Stimulated activated CD4-positive, alpha-beta T cell treated with anti-CD3 and anti-CD28 coated beads, Interleukin-4, amount 100 ng/mL, for 24 hours (primary cell): ENCODE measurements around the gene ASIC4.

Source experiments
- DNase-seq: peaks from one replicate; pipeline ENCODE4 v3.0.0-alpha.2; 2020

The ASIC4 gene

DNA sequence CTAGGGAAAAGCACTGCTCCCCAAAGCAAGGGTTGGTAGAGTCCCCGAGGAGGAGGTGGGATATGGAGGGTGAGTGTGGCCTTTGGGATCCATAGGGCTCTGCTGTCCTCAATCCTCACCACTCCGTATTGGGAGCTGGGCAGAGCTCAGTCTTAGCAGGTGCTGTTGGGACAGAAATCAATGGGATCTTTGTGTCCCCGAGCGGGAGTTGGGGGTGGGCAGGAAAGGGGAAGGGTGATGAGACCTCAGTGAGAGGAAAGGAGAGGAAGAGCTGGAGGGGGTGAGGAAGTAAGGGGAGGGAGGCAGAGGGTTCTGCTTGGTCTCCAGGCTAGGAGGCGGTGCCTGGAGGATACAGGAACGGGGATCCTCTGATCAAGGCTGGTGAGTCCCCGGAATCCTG lies 2.6 kb downstream of the ASIC4 start:
- no peak for DNase-seq

DNA sequence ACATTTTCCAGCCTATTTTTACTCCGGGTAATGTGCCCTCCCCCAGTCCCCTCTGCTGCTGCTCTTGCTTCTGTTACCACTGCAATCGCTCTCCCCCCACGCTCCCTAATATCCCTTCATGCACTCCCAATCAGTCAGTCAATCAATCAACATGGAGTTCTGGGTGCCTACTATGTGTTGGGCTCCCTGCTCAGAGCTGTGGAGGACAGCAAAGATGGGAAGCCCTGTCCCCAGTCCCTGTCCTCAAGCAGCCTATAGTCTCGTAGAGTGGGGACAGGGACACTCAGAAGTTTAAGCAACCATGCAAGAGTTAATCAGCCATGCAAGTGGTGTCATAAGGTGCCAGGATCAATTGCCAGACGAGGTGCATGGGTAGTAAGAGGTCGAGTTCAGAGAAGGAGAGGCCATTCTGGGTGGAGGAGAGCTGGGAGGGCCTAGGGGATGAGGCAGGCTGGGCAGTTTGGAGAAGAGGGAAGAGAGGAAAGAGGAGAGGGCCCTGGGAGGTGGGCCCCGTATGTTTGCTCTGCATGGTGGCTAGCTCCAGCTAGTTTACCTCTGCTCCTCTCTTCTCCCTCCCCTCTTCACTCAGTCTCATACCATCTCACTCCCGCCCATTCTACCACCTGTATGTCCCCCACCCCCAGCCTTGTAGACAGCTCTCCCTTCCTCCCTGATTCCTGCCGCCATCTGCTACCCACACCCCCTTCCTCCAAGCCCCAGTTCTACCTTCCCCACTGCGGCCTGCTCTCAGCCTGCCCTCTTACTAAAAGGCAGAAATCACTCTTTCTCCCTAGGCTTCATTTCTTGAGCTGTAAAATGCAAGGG lies 3.9 kb downstream of the ASIC4 start:
- DNase-seq: no peak

DNA sequence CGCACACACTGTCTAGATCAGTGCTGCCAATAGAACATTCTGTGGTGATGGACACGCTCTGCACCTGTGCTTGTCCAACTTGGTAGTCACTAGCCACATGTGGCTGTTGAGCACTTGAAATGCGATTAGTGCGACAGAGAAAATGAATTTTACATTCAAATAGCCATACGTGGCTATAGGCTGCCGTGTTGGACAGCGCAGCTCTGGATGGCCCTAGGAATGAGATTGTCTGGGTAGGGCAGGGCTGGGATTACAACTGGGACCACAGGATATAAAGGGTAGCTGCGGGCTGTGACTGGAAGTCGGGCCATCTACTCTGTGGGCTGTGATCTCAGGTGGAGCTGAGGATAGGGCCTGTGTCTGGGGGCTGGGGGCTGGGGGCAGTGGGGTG lies 5.2 kb downstream of the ASIC4 start:
- no peak for DNase-seq

- DNase-seq: no peak
Observed at GRCh38 chr2:219520079-219520478, 5.8 kb downstream of the ASIC4 start.

DNA sequence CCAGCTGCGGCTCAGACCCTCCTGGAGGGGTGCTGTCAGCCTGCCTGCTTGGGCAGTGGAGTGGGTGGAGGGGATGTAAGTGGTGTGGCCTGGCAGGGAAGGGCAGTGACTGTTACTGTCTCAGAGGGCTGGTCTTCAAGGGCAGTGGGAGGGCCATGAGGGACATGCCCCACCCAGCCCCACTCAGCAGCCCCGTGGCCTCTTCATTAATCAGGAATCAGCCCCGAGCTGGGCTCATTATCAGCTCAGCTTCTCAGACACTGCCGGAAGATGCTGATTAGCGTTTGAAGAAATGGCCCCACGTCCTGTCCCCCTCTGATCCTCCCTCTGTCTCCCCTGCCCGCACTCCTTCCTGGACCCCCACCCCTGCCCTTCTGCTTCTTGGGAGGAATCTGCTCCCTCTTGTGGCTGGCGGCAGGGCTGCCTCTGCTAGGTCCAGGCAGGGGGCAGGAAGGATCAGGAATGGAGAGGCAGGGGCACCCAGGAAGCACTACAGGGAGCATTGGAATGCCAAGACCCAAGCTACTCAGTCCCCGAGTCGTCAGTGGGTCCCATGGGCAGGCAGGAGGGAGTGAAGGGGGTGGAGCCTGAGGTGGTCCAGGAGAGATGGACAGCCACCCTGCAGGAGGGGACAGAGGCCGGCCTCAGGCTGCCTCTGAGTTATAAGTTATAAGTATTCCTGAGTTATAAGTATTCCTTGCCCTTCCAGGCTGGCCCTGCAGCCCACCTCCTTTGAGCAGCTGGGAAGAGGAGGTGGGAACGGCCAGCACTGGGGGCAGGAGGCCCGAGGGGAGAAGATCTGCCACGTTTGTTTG lies 7.0 kb downstream of the ASIC4 start:
- DNase-seq: no peak

GRCh38 chr2:219522111-219523030 lies 8.1 kb downstream of the ASIC4 start:
- no peak for DNase-seq

- no peak for DNase-seq
Observed at GRCh38 chr2:219523031-219523671, 8.9 kb downstream of the ASIC4 start.

- no peak for DNase-seq
Observed at GRCh38 chr2:219524817-219525216, 10.5 kb downstream of the ASIC4 start.

DNA sequence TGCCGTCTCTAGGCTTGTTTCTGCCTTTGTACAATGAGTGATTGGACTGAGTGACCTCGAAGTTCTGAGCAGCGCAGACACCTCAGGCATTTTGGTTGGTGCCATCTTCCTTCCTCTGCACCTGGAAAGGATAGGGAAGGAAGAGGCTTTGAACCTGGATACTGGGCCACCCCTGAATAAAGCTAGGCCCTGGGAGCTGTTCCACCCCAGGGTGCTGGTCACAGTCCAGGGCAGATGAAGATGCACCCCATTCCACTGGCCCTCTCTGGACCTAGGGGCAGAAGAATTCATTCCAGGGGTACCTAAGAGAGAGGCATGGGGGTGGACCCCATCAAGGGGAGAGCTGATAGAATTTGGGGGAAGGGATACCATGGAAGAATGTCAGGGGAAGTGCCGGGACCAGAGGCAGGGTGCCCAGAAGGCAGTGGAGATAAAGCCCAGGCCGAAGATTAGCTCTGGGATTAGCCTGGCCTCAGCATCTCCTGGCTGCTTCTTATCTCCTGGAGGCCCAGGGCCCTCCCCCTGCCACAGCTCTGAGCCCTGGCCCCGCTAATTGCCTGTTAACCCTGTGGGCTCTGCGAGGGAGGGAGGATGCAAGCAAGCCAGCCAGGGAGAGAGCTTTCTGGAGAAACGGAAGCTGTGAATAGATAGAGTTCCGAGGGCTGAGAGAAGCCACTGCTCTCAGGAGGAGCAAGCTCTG lies 11.4 kb downstream of the ASIC4 start:
- DNase-seq: no peak

DNA sequence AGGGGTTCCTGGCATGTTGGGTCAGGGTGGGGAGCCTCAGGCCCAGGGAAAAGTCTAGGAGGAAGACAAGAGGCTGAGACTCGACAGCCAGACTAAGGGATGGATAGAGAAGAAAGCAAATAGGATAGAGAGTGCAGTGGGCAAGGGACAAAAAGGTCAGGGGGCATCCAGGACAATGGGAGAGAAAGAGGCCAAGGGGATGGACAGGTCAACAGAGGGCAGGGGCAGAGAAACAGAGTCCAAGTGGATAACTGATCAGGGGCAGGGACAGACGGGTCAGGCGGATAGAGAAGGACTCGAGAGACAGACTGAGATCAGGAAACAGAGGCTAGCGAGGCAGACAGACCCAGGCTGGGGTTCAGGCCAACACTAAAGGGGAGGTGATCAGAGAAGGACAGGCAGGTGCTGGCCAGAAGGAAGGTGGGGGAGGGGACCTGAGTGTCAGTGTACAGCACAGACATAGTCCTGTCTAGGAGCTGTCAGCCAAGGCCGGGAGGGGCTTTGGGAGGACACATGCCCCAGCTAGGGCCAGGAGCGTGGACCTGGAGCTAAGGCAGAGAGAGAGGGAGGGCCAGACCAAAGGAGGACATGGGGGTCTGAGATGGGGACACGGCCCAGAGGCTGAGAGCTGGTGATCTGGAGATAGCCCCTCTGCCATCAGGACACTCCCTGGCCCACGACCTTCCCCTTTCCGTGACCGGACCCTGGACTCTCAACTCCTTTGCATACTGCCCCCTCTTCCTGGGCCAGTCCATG lies 12.2 kb downstream of the ASIC4 start:
- no peak for DNase-seq

DNA sequence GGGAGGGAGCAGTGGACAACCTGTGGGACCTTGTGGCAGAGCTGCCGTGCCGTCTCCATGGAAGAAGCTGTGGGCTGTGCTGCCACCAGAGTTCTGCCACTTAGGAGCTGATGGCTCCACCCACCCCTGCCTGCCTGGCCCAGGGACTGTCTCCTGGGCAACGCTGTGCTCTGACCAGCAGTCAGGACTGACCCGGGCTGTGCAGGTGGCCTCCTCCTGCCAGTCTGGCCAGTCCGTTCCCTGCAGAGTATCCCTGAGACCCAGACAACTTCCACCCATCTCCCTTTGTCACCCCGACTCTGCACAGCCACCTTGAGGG lies 12.8 kb downstream of the ASIC4 start:
- no peak for DNase-seq

DNA sequence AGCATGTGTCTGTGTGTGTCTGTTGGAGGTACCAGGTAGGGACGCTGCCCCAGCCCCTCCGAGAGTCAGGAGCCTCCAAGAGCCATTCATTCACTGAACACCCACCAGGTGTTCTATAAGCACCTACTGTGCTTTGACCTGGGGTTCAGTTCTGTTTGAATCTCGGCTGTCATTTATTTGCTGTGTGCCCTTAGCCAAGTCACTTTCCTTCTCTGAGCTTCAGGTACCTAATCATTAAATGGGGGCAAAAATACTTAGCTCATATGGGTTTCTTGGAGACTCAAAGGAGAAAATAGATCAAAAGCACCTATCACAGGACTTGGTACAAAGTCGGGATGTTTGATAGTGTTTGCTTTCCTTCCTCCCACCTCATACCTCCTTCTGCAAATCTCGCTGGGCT lies 13.2 kb downstream of the ASIC4 start:
- no peak for DNase-seq

GRCh38 chr2:219530048-219530963 lies 16.0 kb downstream of the ASIC4 start:
- peak; percentile 88 for DNase-seq

DNA sequence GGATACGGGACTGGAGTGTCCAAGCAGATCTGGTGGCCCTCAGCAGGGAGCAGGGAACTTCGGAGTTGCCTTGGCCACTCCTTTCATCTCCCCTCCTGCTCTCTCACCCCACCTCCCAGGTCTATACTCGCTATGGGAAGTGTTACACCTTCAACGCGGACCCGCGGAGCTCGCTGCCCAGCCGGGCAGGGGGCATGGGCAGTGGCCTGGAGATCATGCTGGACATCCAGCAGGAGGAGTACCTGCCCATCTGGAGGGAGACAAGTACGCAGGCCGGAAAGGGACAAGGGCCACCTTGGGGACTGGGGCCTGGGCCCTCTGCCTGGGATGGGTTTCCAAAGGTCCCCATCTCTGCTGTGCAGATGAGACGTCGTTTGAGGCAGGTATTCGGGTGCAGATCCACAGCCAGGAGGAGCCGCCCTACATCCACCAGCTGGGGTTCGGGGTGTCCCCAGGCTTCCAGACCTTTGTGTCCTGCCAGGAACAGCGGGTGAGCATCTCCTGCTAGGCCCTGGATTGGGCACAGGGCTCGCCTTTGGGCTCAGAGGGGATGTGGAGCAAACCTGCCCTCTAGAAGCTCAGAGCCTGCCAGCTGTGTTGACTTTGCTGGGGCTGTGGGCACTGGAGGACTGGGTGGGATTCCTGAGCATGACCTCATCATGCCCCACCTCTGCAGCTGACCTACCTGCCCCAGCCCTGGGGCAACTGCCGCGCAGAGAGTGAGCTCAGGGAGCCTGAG lies 17.5 kb downstream of the ASIC4 start:
- DNase-seq: no peak

DNA sequence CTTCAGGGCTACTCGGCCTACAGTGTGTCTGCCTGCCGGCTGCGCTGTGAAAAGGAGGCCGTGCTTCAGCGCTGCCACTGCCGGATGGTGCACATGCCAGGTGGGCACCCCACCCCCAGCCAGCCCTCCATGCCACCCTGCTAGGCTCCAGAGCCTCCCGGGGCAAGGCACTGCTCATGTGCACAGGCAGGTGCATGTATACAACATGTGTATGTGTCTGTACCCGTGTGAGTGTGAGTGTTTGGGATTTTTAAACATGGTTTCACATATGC lies 18.0 kb downstream of the ASIC4 start:
- DNase-seq: no peak

DNA sequence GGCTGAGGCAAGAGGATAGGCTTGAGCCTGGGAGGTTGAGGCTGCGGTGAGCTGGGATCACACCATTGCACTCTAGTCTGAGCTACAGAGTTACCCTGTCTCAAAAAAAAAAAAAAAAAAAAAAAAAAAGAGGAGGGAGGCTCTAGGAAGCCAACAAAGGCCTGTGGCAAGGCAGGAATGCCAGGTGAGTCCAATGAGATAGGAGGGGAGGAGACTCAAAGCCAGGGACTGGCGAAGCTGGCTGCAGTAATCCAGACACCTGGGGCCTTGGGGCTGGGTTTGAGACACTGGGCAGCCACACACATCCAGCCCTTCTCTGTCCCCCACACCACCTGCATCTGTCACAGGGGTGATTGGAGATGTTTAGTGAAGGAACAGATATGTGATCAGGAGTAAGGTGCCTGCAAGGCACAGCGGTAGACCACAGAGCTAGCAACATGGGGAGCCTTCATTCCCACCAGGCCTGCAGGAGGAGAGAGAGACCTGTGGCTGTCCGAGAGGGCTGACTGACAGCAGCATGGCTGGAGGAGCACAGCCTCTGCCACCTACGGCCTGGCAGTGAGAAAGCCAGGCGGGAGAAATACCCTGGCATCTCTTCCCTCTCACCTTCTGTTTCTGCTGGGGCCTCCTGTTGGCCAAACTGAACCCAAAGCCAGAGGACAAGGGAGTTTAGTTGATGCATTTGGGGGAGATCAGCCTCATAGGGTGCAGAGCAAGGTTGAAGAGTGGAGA lies 19.8 kb downstream of the ASIC4 start:
- DNase-seq: no peak

- no peak for DNase-seq
Observed at GRCh38 chr2:219536425-219536824, 22.1 kb downstream of the ASIC4 start.

DNA sequence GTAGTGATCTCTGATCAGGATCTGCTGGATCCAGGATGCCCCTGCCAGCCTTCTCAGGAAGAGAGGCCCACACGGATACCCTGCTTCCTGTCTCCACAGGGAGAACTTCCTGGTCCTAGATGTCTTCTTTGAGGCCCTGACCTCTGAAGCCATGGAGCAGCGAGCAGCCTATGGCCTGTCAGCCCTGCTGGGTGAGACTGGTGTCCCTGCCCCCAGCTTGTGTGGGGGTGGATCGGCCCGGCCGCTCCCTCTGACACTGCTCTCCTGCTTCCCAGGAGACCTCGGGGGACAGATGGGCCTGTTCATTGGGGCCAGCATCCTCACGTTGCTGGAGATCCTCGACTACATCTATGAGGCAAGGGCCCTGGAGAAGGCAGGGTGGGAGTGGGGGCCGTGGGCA lies 22.7 kb downstream of the ASIC4 start:
- no peak for DNase-seq
